Spleen (tissue), 11 donors: Measurements from ENCODE around the gene MAGI2. TPM values are rescaled to one million over a fixed set of nuclear protein-coding genes. Genes with fewer than 3 reads are reported as not detected.

Experiments
- DNase-seq: peaks from one replicate; pipeline ENCODE4 v3.0.0-alpha.2; 2020
- H3K27ac ChIP-seq, 8 donors: fragments of 200-600 bp; sonication (generic) in 7 of 8; 1 replicate in 4 of 8; 2 replicates in 4 of 8; pipeline versions ENCODE4 v1.5.0 to v1.8.0; 2016 to 2021; ENCODE audit warnings: inconsistent platforms in 4 of 8, mild to moderate bottlenecking in 4 of 8, moderate library complexity in 1 of 8
- H3K27me3 ChIP-seq, 7 donors: fragments of 200-600 bp; sonication (generic) in 6 of 7; replicated peaks in 1 of 7; 1 replicate in 4 of 7; 2 replicates in 3 of 7; pipeline versions ENCODE4 v1.5.0 to v1.8.0; 2016 to 2021; ENCODE audit warnings: inconsistent platforms in 3 of 7, mild to moderate bottlenecking in 1 of 7
- H3K36me3 ChIP-seq, 6 donors: fragments of 200-600 bp; sonication (generic) in 5 of 6; 1 replicate in 4 of 6; 2 replicates in 2 of 6; pipeline versions ENCODE4 v1.5.0 to v1.8.0; 2016 to 2021; ENCODE audit warnings: inconsistent platforms in 2 of 6
- H3K4me1 ChIP-seq, 6 donors: fragments of 200-600 bp; sonication (generic) in 5 of 6; 1 replicate in 3 of 6; 2 replicates in 3 of 6; pipeline versions ENCODE4 v1.5.0 to v1.8.0; 2016 to 2021; ENCODE audit warnings: inconsistent platforms in 3 of 6
- H3K4me3 ChIP-seq, 8 donors: fragments of 200-600 bp; sonication (generic) in 7 of 8; 1 replicate in 4 of 8; 2 replicates in 4 of 8; pipeline versions ENCODE4 v1.5.0 to v1.8.0; 2016 to 2021; ENCODE audit warnings: inconsistent platforms in 4 of 8, mild to moderate bottlenecking in 4 of 8, moderate library complexity in 2 of 8
- H3K9me3 ChIP-seq, 8 donors: fragments of 200-600 bp; sonication (generic) in 7 of 8; 1 replicate in 4 of 8; 2 replicates in 4 of 8; pipeline versions ENCODE4 v1.5.0 to v1.8.0; 2016 to 2021; ENCODE audit warnings: inconsistent platforms in 4 of 8
- POLR2A ChIP-seq, 3 donors: fragments of 450-650 bp; IDR thresholded peaks; one replicate each; pipeline ENCODE4 v1.5.1; 2017; ENCODE audit warnings: antibody characterized with exemption in 3 of 3, mild to moderate bottlenecking in 1 of 3
- POLR2AphosphoS5 ChIP-seq, 3 donors: sonication (generic); formaldehyde crosslinking; IDR thresholded peaks; one replicate each; pipeline ENCODE4 v1.5.1; 2017; ENCODE audit warnings: antibody characterized with exemption in 3 of 3
- WGBS, 5 donors: extraction: QIAGEN DNeasy Blood & Tissue Kit in 3 of 5; methylation state at CpG; one replicate each; pipeline versions ENCODE4 v1.1.5 to v1.1.7; 2013 to 2018; 5-methylcytosine and 5-hydroxymethylcytosine counted together
- intact Hi-C: fragments of 100-400 bp; cut with DNase I; formaldehyde crosslinking; loops from one replicate; pipeline ENCODE4 v1.15.0; 2023; ENCODE audit warnings: low total_unique reads
- polyA plus RNA-seq, 3 donors: library from polyadenylated mRNA; stranded (reverse); fragments of 200-250 nt; gene quantifications; one replicate each; pipeline ENCODE4 v1.2.1, GENCODE V29; 2013
- total RNA-seq, 7 donors: library from RNA; depleted of rRNA in 3 of 7; stranded (reverse); fragments of >200 nt in 3 of 7; fragmentation: NEBNext Ultra II Directional in 4 of 7; extraction: Animal tissue kit (Norgen Biotek cat#: 25700) in 4 of 7; gene quantifications; one replicate each; pipeline versions ENCODE4 v1.1.0 to v1.2.1, GENCODE V29; 2016 to 2021
- TF ChIP-seq, protein P1 (sequence below), 11 experiments: fragments of 200-600 bp in 7 of 11; fragments of 450-650 bp in 4 of 11; sonication (generic) in 4 of 11; IDR thresholded peaks in 8 of 11; conservative IDR thresholded peaks in 3 of 11; 1 replicate in 7 of 11; 2 replicates in 4 of 11; pipeline versions ENCODE4 v1.4.0 to v1.8.0; 2016 to 2021; ENCODE audit warnings: antibody characterized with exemption in 11 of 11, inconsistent platforms in 4 of 11, mild to moderate bottlenecking in 1 of 11
- donor health status: healthy with polysubstance abuse.
- donor health status: DM: no; HTN: no; CAD: no; lungs with moderate emphysema.
- donor health status: DM: no; HTN: no; CAD: no.
- donor health status: Bipolar disorder and iron deficiency.
- donor health status: healthy.
- donor health status: DM: no; HTN: no; CAD: no.
- donor health status: DM: yes; HTN: yes; CAD: no.

Gene MAGI2
- total and polyA plus RNA-seq, 10 donors: 0.74 to 18.1 (median 11.1) TPM

DNA sequence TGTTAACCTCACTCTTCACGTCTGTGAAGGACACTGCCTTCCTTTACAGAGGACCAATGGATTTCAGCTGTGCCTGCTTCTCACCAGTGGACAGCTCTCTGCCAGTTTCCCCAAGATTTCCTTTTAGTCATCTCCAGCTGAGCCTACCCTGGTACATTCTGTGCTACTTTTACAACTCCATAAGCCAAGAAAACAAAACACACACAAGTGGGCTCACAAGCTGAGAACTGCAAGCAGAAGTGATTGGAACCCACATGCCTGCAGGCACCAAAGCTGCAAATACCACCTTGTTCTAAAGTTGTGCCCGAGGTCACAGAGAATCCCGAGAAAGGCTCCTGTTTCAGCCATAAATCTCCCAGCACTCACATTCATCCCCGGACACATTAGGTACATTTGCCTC, 1018.1 kb downstream of the MAGI2 start:
- no peak for TF ChIP-seq POLR2A (IDR thresholded peaks at IDR 0.05)
- TF ChIP-seq, protein P1, sequence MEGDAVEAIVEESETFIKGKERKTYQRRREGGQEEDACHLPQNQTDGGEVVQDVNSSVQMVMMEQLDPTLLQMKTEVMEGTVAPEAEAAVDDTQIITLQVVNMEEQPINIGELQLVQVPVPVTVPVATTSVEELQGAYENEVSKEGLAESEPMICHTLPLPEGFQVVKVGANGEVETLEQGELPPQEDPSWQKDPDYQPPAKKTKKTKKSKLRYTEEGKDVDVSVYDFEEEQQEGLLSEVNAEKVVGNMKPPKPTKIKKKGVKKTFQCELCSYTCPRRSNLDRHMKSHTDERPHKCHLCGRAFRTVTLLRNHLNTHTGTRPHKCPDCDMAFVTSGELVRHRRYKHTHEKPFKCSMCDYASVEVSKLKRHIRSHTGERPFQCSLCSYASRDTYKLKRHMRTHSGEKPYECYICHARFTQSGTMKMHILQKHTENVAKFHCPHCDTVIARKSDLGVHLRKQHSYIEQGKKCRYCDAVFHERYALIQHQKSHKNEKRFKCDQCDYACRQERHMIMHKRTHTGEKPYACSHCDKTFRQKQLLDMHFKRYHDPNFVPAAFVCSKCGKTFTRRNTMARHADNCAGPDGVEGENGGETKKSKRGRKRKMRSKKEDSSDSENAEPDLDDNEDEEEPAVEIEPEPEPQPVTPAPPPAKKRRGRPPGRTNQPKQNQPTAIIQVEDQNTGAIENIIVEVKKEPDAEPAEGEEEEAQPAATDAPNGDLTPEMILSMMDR (IDR thresholded peaks at IDR 0.05 in 8 of 11, conservative IDR thresholded peaks at IDR 0.05 in 3 of 11): no peak
- TF ChIP-seq POLR2AphosphoS5 (IDR thresholded peaks at IDR 0.05): no peak
- no peak for DNase-seq
- H3K9me3 ChIP-seq: no peaks in the 10 kb centered on the region
- no peaks in the 10 kb centered on the region for H3K27me3 ChIP-seq
- H3K27ac ChIP-seq: no peak overlapping the region
- H3K4me3 ChIP-seq: no peak overlapping the region
- 71 to 85% (median 74%) methylated on average over 4 of the region's 4 CpGs for WGBS, 5 donors
- intact Hi-C loops: no loop called here
- H3K4me1 ChIP-seq: no peaks in the 10 kb centered on the region
- no peaks in the 10 kb centered on the region for H3K36me3 ChIP-seq

- Histone ChIP-seq H3K4me1 (no peaks in the 10 kb centered on the region), H3K9me3 (no peaks in the 10 kb centered on the region), H3K27ac (no peak overlapping the region), H3K27me3 (no peaks in the 10 kb centered on the region), H3K36me3 (no peaks in the 10 kb centered on the region), H3K4me3 (no peak overlapping the region)
- no peak for DNase-seq
- WGBS, 5 donors: 83 to 97% (median 95%) methylated on average over 1 of the region's 1 CpG
- intact Hi-C loops: no loop called here
- TF ChIP-seq, protein P1 (IDR thresholded peaks at IDR 0.05 in 8 of 11, conservative IDR thresholded peaks at IDR 0.05 in 3 of 11): no peak
- TF ChIP-seq POLR2A (IDR thresholded peaks at IDR 0.05) (no peak), POLR2AphosphoS5 (IDR thresholded peaks at IDR 0.05) (no peak)
Observed at GRCh38 chr7:78434281-78434680, 1019.2 kb downstream of the MAGI2 start.

- intact Hi-C loops: no loop called here
- TF ChIP-seq, protein P1 (IDR thresholded peaks at IDR 0.05 in 8 of 11, conservative IDR thresholded peaks at IDR 0.05 in 3 of 11): no peak
- no peak for TF ChIP-seq POLR2AphosphoS5 (IDR thresholded peaks at IDR 0.05)
- no peak for TF ChIP-seq POLR2A (IDR thresholded peaks at IDR 0.05)
- Histone ChIP-seq H3K4me3 (no peak overlapping the region), H3K36me3 (no peaks in the 10 kb centered on the region), H3K4me1 (no peaks in the 10 kb centered on the region), H3K9me3 (no peaks in the 10 kb centered on the region), H3K27ac (no peak overlapping the region), H3K27me3 (no peaks in the 10 kb centered on the region)
- no peak for DNase-seq
- 66 to 86% (median 70%) methylated on average over 3 of the region's 3 CpGs for WGBS, 5 donors
Observed at GRCh38 chr7:78433421-78433820, 1020.0 kb downstream of the MAGI2 start.

GRCh38 chr7:78429878-78430277, 1023.6 kb downstream of the MAGI2 start:
- no peak for DNase-seq
- TF ChIP-seq POLR2A (IDR thresholded peaks at IDR 0.05) (no peak), POLR2AphosphoS5 (IDR thresholded peaks at IDR 0.05) (no peak)
- TF ChIP-seq, protein P1 (IDR thresholded peaks at IDR 0.05 in 8 of 11, conservative IDR thresholded peaks at IDR 0.05 in 3 of 11): no peak
- Histone ChIP-seq H3K9me3 (no peaks in the 10 kb centered on the region), H3K4me1 (no peaks in the 10 kb centered on the region), H3K27ac (no peak overlapping the region), H3K27me3 (no peaks in the 10 kb centered on the region), H3K36me3 (no peaks in the 10 kb centered on the region), H3K4me3 (no peak overlapping the region)
- 55 to 80% (median 62%) methylated on average over 1 of the region's 1 CpG for WGBS, 5 donors
- intact Hi-C loops: no loop called here
